Hindlimb muscle (tissue), 1 donor: Measurements from ENCODE around the gene TRNAU1AP. TPM values are rescaled to one million over a fixed set of nuclear protein-coding genes. Genes with fewer than 3 reads are reported as not detected.
"Not testable (repeated sequence)": the region's sequence is repeated elsewhere in the genome, so short reads cannot be mapped to it uniquely, and the experiment has no call there.

Experiments
- DNase-seq: peaks from one replicate; pipeline ENCODE4 v3.0.0-alpha.2; 2013
- polyA plus RNA-seq: library from polyadenylated mRNA; unstranded; fragments of 120-200 nt; gene quantifications from one replicate; pipeline ENCODE4 v1.2.1, GENCODE V29; 2013; ENCODE audit not compliant: insufficient read length

The TRNAU1AP gene
- polyA plus RNA-seq, 1 donor, result 20.9 TPM

GRCh38 chr1:28521502-28522164 lies 31.3 kb upstream of the TRNAU1AP start:
- DNase-seq, result no peak

GRCh38 chr1:28522537-28522936 lies 30.3 kb upstream of the TRNAU1AP start:
- DNase-seq, result not testable (repeated sequence)

- DNase-seq, result not testable (repeated sequence)
Measured at GRCh38 chr1:28525002-28525642, 27.8 kb upstream of the TRNAU1AP start.

GRCh38 chr1:28526886-28527285 lies 26.0 kb upstream of the TRNAU1AP start:
- DNase-seq, result no peak

GRCh38 chr1:28530456-28530855 lies 22.4 kb upstream of the TRNAU1AP start:
- no peak for DNase-seq

GRCh38 chr1:28534671-28535070 lies 18.2 kb upstream of the TRNAU1AP start:
- DNase-seq, result no peak

- DNase-seq, result no peak
Measured at GRCh38 chr1:28535180-28535579, 17.7 kb upstream of the TRNAU1AP start.

GRCh38 chr1:28537457-28538199 lies 15.3 kb upstream of the TRNAU1AP start:
- DNase-seq, result no peak

GRCh38 chr1:28538286-28538685 lies 14.6 kb upstream of the TRNAU1AP start:
- no peak for DNase-seq

- no peak for DNase-seq
Measured at GRCh38 chr1:28540651-28541050, 12.2 kb upstream of the TRNAU1AP start.

- not testable (repeated sequence) for DNase-seq
Measured at GRCh38 chr1:28541414-28542015, 11.4 kb upstream of the TRNAU1AP start.

GRCh38 chr1:28545246-28545628 lies 7.6 kb upstream of the TRNAU1AP start:
- DNase-seq, result no peak

- no peak for DNase-seq
Measured at GRCh38 chr1:28548318-28548717, 4.6 kb upstream of the TRNAU1AP start.

- no peak for DNase-seq
Measured at GRCh38 chr1:28551381-28551780, 1.5 kb upstream of the TRNAU1AP start.

- no peak for DNase-seq
Measured at GRCh38 chr1:28560886-28561285, 8.0 kb downstream of the TRNAU1AP start.

GRCh38 chr1:28564310-28564709 lies 11.4 kb downstream of the TRNAU1AP start:
- DNase-seq, result no peak

GRCh38 chr1:28565040-28565439 lies 12.2 kb downstream of the TRNAU1AP start:
- no peak for DNase-seq

- DNase-seq, result no peak
Measured at GRCh38 chr1:28565726-28566125, 12.8 kb downstream of the TRNAU1AP start.

GRCh38 chr1:28566931-28567330 lies 14.0 kb downstream of the TRNAU1AP start:
- no peak for DNase-seq

- DNase-seq, result no peak
Measured at GRCh38 chr1:28571911-28572310, 19.0 kb downstream of the TRNAU1AP start.

GRCh38 chr1:28572891-28573290 lies 20.0 kb downstream of the TRNAU1AP start:
- DNase-seq, result not testable (repeated sequence)

- no peak for DNase-seq
Measured at GRCh38 chr1:28573564-28573963, 20.7 kb downstream of the TRNAU1AP start.

GRCh38 chr1:28577052-28577678 lies 24.3 kb downstream of the TRNAU1AP start:
- DNase-seq, result no peak
